Parathyroid adenoma (tissue), 2 donors: ENCODE data around the gene ETV6.

Experiments used
- H2AFZ ChIP-seq: fragments of 300-600 bp; sonication (generic); one replicate; pipeline ENCODE4 v1.7.0; 2017; ENCODE audit warnings: antibody characterized with exemption, mild to moderate bottlenecking
- H3K27ac ChIP-seq: fragments of 300-600 bp; sonication (generic); one replicate; pipeline ENCODE4 v1.7.0; 2017
- H3K27me3 ChIP-seq: fragments of 300-600 bp; sonication (generic); one replicate; pipeline ENCODE4 v1.7.0; 2017; ENCODE audit warnings: low read length; ENCODE audit not compliant: control insufficient read depth, insufficient read depth
- H3K36me3 ChIP-seq: fragments of 300-600 bp; sonication (generic); one replicate; pipeline ENCODE4 v1.7.0; 2017; ENCODE audit warnings: low read length; ENCODE audit not compliant: control insufficient read depth, insufficient read depth
- H3K4me1 ChIP-seq: fragments of 300-600 bp; sonication (generic); one replicate; pipeline ENCODE4 v1.7.0; 2017; ENCODE audit warnings: control low read depth
- H3K4me2 ChIP-seq: fragments of 300-600 bp; sonication (generic); one replicate; pipeline ENCODE4 v1.7.0; 2017; ENCODE audit warnings: low read length
- H3K4me3 ChIP-seq: fragments of 300-600 bp; sonication (generic); one replicate; pipeline ENCODE4 v1.7.0; 2017; ENCODE audit warnings: low read depth, low read length
- H3K79me2 ChIP-seq: fragments of 300-600 bp; sonication (generic); one replicate; pipeline ENCODE4 v1.7.0; 2017; ENCODE audit warnings: control low read depth
- H3K9ac ChIP-seq: fragments of 300-600 bp; sonication (generic); one replicate; pipeline ENCODE4 v1.7.0; 2017; ENCODE audit warnings: mild to moderate bottlenecking
- H3K9me3 ChIP-seq: fragments of 300-600 bp; sonication (generic); one replicate; pipeline ENCODE4 v1.7.0; 2017; ENCODE audit warnings: low read length; ENCODE audit not compliant: control insufficient read depth
- TF ChIP-seq, protein P1 (sequence below): fragments of 300-600 bp; sonication (generic); IDR thresholded peaks from one replicate; pipeline ENCODE4 v1.7.0; 2017; ENCODE audit warnings: antibody characterized with exemption, mild to moderate bottlenecking
- donor health status: primary hyperparathyroidism.

ETV6 gene

DNA sequence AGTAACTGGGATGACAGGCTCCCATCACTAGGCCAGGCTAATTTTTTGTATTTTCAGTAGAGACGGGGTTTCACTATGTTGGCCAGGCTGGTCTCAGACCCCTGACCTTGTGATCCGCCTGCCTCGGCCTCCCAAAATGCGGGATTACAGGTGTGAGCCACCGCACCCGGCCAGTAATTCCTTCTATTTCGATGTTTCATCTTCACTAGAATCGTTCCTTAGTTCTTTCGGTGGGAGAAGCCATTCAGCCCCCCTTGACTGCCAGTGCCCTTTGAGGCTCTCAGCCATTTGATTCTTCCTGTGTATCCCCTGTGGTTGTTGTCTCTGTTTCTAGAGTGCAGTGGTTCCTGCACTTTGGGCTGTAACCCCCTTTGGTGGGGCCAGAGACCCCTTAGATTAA is 174.1 kb downstream of the ETV6 start:
- Histone ChIP-seq H3K4me1 (peaks cover 23% of the 10 kb centered on the region), H3K36me3 (no peaks in the 10 kb centered on the region), H3K9me3 (no peaks in the 10 kb centered on the region), H3K4me3 (no peak overlapping the region), H3K27ac (no peak overlapping the region), H3K79me2 (peaks cover 11% of the 10 kb centered on the region), H3K4me2 (no peak overlapping the region), H3K9ac (no peak overlapping the region), H2AFZ (no peak overlapping the region), H3K27me3 (no peaks in the 10 kb centered on the region)
- TF ChIP-seq, protein P1, sequence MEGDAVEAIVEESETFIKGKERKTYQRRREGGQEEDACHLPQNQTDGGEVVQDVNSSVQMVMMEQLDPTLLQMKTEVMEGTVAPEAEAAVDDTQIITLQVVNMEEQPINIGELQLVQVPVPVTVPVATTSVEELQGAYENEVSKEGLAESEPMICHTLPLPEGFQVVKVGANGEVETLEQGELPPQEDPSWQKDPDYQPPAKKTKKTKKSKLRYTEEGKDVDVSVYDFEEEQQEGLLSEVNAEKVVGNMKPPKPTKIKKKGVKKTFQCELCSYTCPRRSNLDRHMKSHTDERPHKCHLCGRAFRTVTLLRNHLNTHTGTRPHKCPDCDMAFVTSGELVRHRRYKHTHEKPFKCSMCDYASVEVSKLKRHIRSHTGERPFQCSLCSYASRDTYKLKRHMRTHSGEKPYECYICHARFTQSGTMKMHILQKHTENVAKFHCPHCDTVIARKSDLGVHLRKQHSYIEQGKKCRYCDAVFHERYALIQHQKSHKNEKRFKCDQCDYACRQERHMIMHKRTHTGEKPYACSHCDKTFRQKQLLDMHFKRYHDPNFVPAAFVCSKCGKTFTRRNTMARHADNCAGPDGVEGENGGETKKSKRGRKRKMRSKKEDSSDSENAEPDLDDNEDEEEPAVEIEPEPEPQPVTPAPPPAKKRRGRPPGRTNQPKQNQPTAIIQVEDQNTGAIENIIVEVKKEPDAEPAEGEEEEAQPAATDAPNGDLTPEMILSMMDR, result no peak

DNA sequence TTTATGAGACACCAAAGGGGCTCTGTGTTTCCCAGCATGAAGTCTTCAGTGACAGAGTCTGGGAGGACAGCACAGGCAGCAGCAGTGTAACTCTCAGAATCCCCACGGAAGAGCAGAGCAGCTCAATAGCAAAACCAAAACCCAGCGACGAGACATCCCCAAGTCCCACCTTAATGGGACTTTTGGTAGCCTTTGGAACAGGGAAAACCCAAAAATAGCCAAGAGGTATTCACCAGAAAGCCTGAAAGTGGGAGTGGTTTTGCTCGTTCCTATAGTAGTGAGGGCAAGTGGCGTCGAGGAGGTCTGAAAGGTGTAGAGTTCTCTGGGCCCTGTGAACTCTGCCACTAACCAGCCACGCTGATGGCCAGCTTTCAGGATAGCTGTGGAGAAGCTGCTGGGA is 174.6 kb downstream of the ETV6 start:
- TF ChIP-seq, protein P1, result no peak
- H3K4me3 ChIP-seq, result no peak overlapping the region
- no peaks in the 10 kb centered on the region for H3K9me3 ChIP-seq
- no peak overlapping the region for H3K4me2 ChIP-seq
- H3K9ac ChIP-seq, result no peak overlapping the region
- H3K36me3 ChIP-seq, result no peaks in the 10 kb centered on the region
- H3K27me3 ChIP-seq, result no peaks in the 10 kb centered on the region
- H3K4me1 ChIP-seq, result peaks cover 21% of the 10 kb centered on the region
- peaks cover 11% of the 10 kb centered on the region for H3K79me2 ChIP-seq
- H2AFZ ChIP-seq, result no peak overlapping the region
- H3K27ac ChIP-seq, result no peak overlapping the region

DNA sequence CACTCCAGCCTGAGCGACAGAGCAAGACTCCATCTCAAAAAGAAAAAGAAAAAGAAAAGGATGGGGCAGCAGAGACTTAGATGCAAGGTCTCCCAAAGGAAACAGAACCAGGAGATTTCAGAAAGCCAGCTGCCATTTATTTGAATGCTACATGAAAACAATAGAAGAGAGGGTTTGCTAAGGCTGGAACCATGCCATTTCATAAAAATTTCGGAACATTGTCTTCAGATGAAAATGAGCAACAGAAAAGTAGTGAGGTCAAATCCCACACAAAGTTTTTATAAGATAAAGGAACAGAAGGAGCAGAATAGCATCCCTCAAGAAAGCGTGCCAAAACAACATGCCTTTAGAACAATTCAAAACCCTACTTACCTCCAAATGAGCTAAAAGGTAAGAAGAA is 175.3 kb downstream of the ETV6 start:
- H3K36me3 ChIP-seq, result no peaks in the 10 kb centered on the region
- no peak overlapping the region for H3K4me3 ChIP-seq
- H3K79me2 ChIP-seq, result peaks cover 17% of the 10 kb centered on the region
- H3K4me1 ChIP-seq, result peaks cover 21% of the 10 kb centered on the region
- H3K9me3 ChIP-seq, result no peaks in the 10 kb centered on the region
- H3K27ac ChIP-seq, result no peak overlapping the region
- TF ChIP-seq, protein P1, result no peak
- no peak overlapping the region for H3K4me2 ChIP-seq
- no peak overlapping the region for H3K9ac ChIP-seq
- no peak overlapping the region for H2AFZ ChIP-seq
- no peaks in the 10 kb centered on the region for H3K27me3 ChIP-seq

DNA sequence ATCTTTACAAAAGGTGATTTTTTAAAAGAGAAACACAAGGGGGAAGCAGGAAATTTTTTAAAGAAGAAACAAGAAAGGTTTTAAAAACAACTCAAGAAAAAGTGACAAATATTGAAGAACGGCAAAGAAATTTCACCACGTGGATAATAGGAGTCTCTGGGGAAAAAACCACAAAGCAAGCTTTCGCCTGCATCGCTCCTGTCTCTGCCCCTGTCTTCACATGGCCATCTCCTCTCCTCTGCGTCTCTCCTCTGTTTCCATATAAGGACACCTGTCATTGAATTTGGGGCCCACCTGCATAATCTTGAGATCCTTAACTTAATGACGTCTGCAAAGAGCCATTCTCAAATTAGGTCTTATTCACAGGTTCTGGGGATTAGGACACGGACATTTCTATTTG is 175.8 kb downstream of the ETV6 start:
- Histone ChIP-seq H3K79me2 (peaks cover 16% of the 10 kb centered on the region), H3K27ac (peak overlapping the region; percentile 7), H3K27me3 (no peaks in the 10 kb centered on the region), H3K4me2 (no peak overlapping the region), H3K4me3 (no peak overlapping the region), H3K4me1 (peaks cover 21% of the 10 kb centered on the region), H3K9me3 (no peaks in the 10 kb centered on the region), H2AFZ (no peak overlapping the region), H3K36me3 (no peaks in the 10 kb centered on the region), H3K9ac (no peak overlapping the region)
- TF ChIP-seq, protein P1, result no peak

DNA sequence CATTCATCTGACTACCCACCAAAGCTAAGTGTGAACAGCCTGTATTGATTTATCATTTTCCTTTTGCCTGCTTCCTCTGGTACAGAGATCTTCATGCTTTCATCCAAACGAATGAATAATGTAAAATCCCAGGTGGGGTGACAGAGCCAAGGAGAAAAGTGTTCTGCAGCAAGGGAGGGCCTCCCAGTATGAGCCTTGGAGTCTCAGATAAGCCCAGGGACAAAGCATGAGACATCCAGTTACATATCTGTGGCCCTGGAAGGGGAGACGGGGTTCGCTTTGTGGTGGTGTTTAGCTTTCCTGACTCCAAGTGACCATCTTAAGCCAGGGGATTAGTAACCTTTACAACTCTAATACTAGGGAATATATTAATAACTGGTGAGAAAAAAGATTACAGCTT is 177.1 kb downstream of the ETV6 start:
- no peaks in the 10 kb centered on the region for H3K27me3 ChIP-seq
- H3K27ac ChIP-seq, result peak overlapping the region; percentile 6
- no peaks in the 10 kb centered on the region for H3K36me3 ChIP-seq
- H3K9ac ChIP-seq, result no peak overlapping the region
- H3K4me1 ChIP-seq, result peaks cover 21% of the 10 kb centered on the region
- TF ChIP-seq, protein P1, result no peak
- H3K4me3 ChIP-seq, result no peak overlapping the region
- no peak overlapping the region for H2AFZ ChIP-seq
- no peaks in the 10 kb centered on the region for H3K9me3 ChIP-seq
- no peak overlapping the region for H3K4me2 ChIP-seq
- peaks cover 12% of the 10 kb centered on the region for H3K79me2 ChIP-seq
